Dermis blood vessel endothelial cell (primary cell): ENCODE measurements around the gene RASA2. TPM values are rescaled to one million over a fixed set of nuclear protein-coding genes. Genes with fewer than 3 reads are reported as not detected.
A peak's percentile ranks its signal among the peaks of the same experiment; 100 is the strongest.

ENCODE experiments used
- DNase-seq: peaks from one replicate; pipeline ENCODE4 v3.0.0; 2010
- total RNA-seq: library from RNA; depleted of rRNA; stranded (reverse); fragments of >200 nt; gene quantifications from 2 replicates; pipeline ENCODE4 v1.2.3, GENCODE V29; 2014

Gene RASA2
- total RNA-seq, 1 donor from 2014 or later, result 15.3 TPM

GRCh38 chr3:141538568-141539240, 51.9 kb downstream of the RASA2 start:
- no peak for DNase-seq

- no peak for DNase-seq
Measured at GRCh38 chr3:141539431-141540187, 52.8 kb downstream of the RASA2 start.

- DNase-seq, result no peak
Measured at GRCh38 chr3:141540531-141540930, 53.7 kb downstream of the RASA2 start.

- DNase-seq, result no peak
Measured at GRCh38 chr3:141542202-141542969, 55.6 kb downstream of the RASA2 start.

- DNase-seq, result no peak
Measured at GRCh38 chr3:141542989-141543388, 56.2 kb downstream of the RASA2 start.

GRCh38 chr3:141544697-141545096, 57.9 kb downstream of the RASA2 start:
- peak; percentile 80 for DNase-seq

- no peak for DNase-seq
Measured at GRCh38 chr3:141546081-141546480, 59.3 kb downstream of the RASA2 start.

- DNase-seq, result no peak
Measured at GRCh38 chr3:141546586-141546985, 59.8 kb downstream of the RASA2 start.

GRCh38 chr3:141547791-141548190, 61.0 kb downstream of the RASA2 start:
- no peak for DNase-seq

- DNase-seq, result no peak
Measured at GRCh38 chr3:141550926-141551665, 64.3 kb downstream of the RASA2 start.

GRCh38 chr3:141552440-141552991, 65.7 kb downstream of the RASA2 start:
- no peak for DNase-seq

GRCh38 chr3:141553055-141553454, 66.2 kb downstream of the RASA2 start:
- DNase-seq, result peak; percentile 65

- DNase-seq, result peak; percentile 79
Measured at GRCh38 chr3:141556034-141556433, 69.2 kb downstream of the RASA2 start.

- DNase-seq, result no peak
Measured at GRCh38 chr3:141557961-141558706, 71.3 kb downstream of the RASA2 start.

- peak; percentile 88 for DNase-seq
Measured at GRCh38 chr3:141561426-141562034, 74.7 kb downstream of the RASA2 start.

- no peak for DNase-seq
Measured at GRCh38 chr3:141564241-141564640, 77.4 kb downstream of the RASA2 start.

- no peak for DNase-seq
Measured at GRCh38 chr3:141570068-141570467, 83.2 kb downstream of the RASA2 start.

GRCh38 chr3:141575879-141576743, 89.3 kb downstream of the RASA2 start:
- DNase-seq, result peak; percentile 60

GRCh38 chr3:141576744-141577052, 89.9 kb downstream of the RASA2 start:
- DNase-seq, result no peak
